Stimulated activated CD8-positive, alpha-beta memory T cell treated with anti-CD3 and anti-CD28 coated beads, Interleukin-12 subunit alpha, Interleukin-12 subunit beta, amount 100 ng/mL, for 24 hours (primary cell): ENCODE results near the gene STK32B.

Experiments
- DNase-seq: peaks from one replicate; pipeline ENCODE4 v3.0.0-alpha.2; 2020; ENCODE audit errors: extremely low read depth

The STK32B gene

DNA sequence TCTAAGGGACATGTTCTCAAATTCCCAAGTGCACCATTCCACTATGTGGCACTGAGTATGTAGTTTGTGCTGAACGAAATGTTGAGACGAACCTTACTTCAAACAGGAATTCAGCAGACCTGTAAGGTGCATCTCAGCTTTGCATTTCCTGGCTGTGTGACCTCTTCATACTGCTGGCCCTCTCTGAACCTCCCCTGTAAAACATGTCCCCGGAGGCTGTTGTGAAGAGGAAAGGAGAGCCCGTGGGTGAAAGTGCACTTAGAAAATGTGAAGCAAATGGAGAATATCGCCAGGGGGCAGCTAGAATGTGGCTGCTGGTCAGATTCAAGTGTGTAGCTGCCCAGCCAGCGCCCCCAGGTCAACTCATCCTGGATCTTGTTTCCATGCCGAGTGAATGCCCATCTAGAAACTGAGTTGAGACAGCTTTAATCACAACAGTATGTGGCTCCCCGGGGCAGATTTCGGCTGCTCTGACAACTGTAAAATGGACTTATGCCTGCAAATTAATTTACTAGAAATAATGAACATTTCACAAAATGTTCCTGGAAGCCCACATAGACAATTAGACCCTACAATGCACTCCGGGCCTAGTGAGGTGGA, 393.7 kb downstream of the STK32B start:
- no peak for DNase-seq

DNA sequence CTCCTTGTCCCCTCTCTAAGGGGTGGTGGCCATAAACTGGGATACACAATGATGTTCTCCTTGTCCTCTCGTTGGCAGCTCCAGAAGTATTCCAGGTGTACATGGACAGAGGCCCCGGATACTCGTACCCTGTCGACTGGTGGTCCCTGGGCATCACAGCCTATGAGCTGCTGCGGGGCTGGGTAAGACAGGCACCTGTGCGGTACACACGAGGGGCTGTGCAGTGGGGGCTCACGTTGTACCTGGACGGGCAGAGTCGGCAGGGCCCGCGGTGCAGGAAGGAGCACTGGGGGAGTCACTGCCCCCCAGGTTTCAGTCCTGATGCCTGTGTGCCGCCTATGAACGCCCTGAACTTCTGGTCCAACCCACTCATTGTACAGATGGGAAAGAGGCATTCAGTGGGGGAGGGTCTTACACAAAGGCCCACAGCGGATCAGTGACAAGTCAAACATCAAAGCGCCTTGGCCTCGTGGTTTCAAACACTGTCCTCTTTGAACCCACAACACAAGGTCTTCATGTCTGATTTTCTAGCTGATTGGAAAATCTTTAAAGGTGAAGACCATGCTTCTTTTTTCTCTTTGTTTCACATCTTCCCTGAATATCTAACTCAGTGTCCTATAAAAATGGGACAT, 395.4 kb downstream of the STK32B start:
- no peak for DNase-seq

GRCh38 chr4:5447755-5448154, 396.5 kb downstream of the STK32B start:
- no peak for DNase-seq

- DNase-seq = no peak
Measured at GRCh38 chr4:5448221-5448620, 396.9 kb downstream of the STK32B start.

GRCh38 chr4:5451243-5451642, 400.0 kb downstream of the STK32B start:
- no peak for DNase-seq

- DNase-seq = no peak
Measured at GRCh38 chr4:5452156-5452555, 400.9 kb downstream of the STK32B start.

DNA sequence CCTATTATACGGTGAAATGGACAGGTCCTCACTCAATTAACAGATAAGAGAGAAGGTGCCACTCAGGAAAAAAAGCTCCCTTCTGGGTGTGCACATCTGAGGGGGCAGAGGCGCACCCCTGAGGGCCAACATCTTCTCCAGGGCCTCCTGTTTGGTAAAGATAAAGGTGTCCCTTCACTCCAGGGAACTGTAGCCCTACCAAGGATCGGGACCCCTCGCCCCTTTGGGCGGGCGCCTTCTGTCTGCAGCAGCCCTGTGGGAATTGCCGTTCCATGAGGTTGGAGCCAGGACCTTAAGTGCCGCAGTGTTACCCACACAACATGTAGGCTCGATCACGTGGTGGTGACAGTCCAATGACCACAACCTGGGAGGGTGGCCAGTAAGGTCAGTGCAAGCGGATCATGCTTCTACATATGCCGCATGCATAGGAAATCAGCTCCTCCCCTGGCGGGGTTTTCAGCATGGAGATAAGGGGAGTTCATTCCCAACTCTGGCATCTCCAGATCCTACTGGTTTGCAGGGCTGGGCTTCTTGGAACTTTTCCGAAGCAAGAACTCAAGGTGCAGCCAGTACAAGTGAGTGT, 403.8 kb downstream of the STK32B start:
- no peak for DNase-seq

DNA sequence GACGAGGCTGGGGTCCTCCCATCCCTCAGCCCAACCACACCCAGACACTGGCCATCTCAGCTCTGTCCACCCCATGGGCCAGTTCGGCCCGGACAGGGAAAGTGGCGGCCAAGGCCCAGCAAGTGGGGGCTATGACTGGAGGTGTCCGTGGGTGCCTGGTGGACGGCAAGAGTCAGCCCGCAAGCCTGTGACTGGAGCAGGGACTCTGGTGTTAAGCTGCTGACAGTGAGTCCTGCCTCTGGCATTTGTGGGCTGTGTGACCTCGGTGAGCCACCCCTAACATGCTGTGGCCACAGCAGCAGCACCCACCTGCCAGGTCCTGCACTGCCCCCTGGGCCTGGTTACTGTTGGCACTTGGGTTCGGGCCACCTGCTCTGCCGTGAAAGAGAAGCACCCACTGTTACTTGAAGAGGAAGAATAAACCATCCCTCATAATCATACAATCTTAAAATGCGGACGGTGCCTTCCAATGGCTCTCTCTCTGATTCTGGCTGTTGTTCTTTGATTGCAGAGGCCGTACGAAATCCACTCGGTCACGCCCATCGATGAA, 405.1 kb downstream of the STK32B start:
- no peak for DNase-seq

DNA sequence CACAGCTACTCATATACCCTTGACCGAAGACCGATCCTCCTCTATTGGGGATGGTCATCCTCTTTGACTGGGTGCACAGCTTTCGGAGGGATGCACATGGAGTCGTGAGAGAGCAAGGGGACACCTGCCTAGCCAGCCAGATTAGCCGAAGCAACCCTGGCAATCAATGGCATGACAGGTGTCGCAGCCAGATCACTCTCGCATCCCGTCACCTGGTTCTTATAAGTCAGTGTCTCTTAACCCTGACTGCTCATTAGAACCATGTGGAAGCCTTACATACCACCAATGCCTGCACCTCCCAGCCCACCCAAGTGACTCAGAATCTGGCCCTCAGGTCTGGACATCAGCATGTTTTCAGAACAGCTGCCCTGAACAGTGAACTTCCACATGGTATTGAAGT, 407.4 kb downstream of the STK32B start:
- no peak for DNase-seq

- no peak for DNase-seq
Measured at GRCh38 chr4:5459236-5459635, 408.0 kb downstream of the STK32B start.

- no peak for DNase-seq
Measured at GRCh38 chr4:5460106-5460801, 409.0 kb downstream of the STK32B start.

GRCh38 chr4:5461477-5461876, 410.2 kb downstream of the STK32B start:
- DNase-seq = no peak

DNA sequence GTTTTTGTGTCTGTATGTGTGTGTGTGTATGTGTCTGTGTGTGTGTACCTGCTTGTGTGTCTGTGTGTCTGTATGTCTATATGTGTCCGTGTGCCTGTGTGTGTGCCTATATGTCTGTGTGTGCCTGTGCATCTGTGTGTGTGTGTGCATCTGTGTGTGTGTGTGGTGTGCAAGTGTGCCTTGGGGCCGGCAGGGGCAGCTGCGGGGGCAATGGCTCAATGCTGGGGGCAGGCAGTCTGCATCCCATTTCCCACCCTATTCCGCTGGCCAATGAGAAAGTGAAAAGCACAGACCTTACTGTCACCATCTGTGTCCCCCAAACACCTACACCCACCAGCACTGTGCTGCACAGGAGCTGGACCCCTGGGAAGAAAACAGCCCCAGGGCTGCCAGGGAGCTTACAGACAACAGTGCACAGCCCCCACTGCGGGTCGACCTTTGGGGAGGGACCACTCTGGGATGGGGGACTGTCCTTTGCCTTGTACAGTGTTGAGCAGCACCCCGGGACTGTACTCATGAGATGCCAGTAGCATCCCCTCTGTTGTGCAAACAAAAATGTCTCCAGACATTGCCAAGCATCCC, 411.1 kb downstream of the STK32B start:
- no peak for DNase-seq

- no peak for DNase-seq
Measured at GRCh38 chr4:5462896-5463295, 411.6 kb downstream of the STK32B start.

DNA sequence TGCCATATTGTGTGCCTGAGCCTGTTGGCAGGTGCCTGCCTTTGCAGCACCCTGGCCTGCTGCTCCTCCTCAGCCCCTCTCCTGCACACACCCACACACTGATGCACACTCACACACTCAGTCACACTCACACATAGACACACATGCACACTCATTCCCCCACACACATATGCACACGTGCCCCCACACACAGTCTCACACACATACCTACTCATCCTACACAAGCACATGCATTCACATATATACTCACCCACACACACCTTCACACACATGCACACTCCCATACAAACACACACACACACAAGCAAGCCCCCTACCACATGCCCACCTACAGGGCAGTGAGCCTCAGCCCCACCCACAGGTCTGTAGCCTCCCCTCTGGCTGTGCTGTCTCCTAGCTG, 412.1 kb downstream of the STK32B start:
- DNase-seq = no peak

GRCh38 chr4:5463936-5464650, 412.8 kb downstream of the STK32B start:
- DNase-seq = no peak

DNA sequence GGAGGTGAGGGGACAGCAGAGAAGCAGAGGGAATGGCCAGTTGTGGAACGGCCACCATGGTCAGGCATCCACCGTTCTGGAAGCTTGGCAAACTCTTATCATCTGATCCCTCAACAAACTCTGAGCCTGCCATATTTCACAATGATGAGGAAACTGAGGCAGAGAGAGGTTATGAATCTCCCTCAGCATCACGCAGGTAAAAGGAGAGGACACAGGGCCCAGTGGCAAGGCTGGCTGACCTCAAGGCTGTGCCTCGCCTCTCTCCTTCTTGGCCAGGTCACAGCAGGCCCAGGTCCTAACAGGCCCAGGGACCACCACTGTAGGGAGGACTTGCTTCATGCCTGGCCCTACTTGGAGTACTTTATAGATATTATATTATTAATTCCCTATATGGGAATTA, 414.2 kb downstream of the STK32B start:
- no peak for DNase-seq

- DNase-seq = no peak
Measured at GRCh38 chr4:5465956-5466355, 414.7 kb downstream of the STK32B start.

GRCh38 chr4:5467111-5467510, 415.8 kb downstream of the STK32B start:
- no peak for DNase-seq

DNA sequence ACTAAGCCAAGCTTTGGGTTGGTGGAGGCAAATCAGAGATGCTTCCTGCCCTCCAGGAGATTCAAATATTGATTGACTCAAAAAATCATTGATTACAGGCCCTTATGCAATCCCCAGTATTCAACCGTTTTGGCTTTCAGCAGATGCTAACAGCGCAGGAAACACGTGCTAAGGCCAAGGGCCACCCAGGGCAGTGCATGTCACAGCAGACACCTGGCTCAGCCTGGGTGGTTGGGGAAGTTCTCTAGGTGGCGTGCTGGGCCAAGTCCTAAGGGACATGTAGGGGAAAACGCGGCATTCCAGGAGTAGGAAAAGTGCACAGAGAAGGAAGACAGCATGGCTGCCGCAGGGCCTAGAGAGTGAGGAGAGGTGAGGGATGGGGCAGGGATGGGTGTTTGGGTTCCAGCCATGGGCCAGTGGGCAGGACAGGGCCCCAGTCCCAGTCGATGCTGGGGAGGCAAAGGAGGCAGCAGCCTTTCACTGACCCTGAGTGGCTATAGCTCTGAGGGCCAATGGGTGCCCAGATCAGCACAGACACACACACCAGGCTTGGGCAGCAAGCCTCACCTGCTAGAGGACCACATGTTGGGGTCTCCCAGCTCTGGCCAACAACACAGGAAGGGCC, 418.0 kb downstream of the STK32B start:
- no peak for DNase-seq

GRCh38 chr4:5469861-5470260, 418.6 kb downstream of the STK32B start:
- no peak for DNase-seq
